K562 (cell line): Measurements from ENCODE around the gene OR52I1. TPM values are rescaled to one million over a fixed set of nuclear protein-coding genes. Genes with fewer than 3 reads are reported as not detected.

Experiments
- ATAC-seq: fragments of 200-7000 bp; cut with Tn5 transposase; 3 replicates; pipeline ENCODE4 v1.9.1; 2020; ENCODE audit warnings: moderate library complexity
- BruUV-seq: library from RNA; stranded (reverse); fragments of 400-500 nt; replicated peaks from 2 replicates; lab custom pipeline; 2021; lab: Mats Ljungman, UMichigan
- CTCF ChIA-PET: fragments of 300-600 bp; formaldehyde crosslinking; extraction: SDS; loops from one replicate; lab custom pipeline; 2021; ENCODE audit warnings: low intra/inter-chr PET ratio; lab: Yijun Ruan, JAX
- POLR2A ChIA-PET: fragments of 300-600, 350-650 bp; sonication (Branson Sonifier 250); formaldehyde crosslinking; extraction: SDS; loops from one replicate; lab custom pipeline; 2021; ENCODE audit warnings: antibody characterized with exemption, inconsistent platforms; lab: Yijun Ruan, JAX
- DNase-seq, 4 experiments: peaks; one replicate each; pipeline versions ENCODE4 v3.0.0 to v3.0.0-alpha.2; 2011 to 2018; ENCODE audit warnings: low spot score in 3 of 4, mixed read lengths in 3 of 4; ENCODE audit errors: extremely low read depth in 1 of 4
- FAIRE-seq: peaks from 2 replicates; lab custom pipeline; 2011; peaks lifted over from hg19 to GRCh38; lab: Jason Lieb, UNC
- H2AFZ ChIP-seq: 2 replicates; pipeline ENCODE4 v1.6.0; 2011; ENCODE audit warnings: low read depth, low read length, control low read depth, inconsistent platforms
- H3K27ac ChIP-seq: fragments of 200-600 bp; 3 replicates; pipeline ENCODE4 v1.8.0; 2011; ENCODE audit warnings: low read depth, mild to moderate bottlenecking, control low read depth, inconsistent platforms, low read length, moderate library complexity, mixed read lengths; ENCODE audit errors: extremely low read depth
- H3K27me3 ChIP-seq, 2 experiments: fragments of 300-600 bp in 1 of 2; 2 replicates in 1 of 2; 3 replicates in 1 of 2; pipeline versions ENCODE4 v1.6.0 to v1.8.0; 2011; ENCODE audit warnings: inconsistent platforms in 2 of 2, low read length in 2 of 2, mild to moderate bottlenecking in 1 of 2, mixed read lengths in 1 of 2, moderate library complexity in 1 of 2; ENCODE audit not compliant: control insufficient read depth in 2 of 2, insufficient read depth in 2 of 2
- H3K36me3 ChIP-seq: fragments of 300-600 bp; 3 replicates; pipeline ENCODE4 v1.8.0; 2011; ENCODE audit warnings: mild to moderate bottlenecking, low read length, inconsistent platforms; ENCODE audit not compliant: control insufficient read depth, insufficient read depth
- H3K4me1 ChIP-seq, 2 experiments: fragments of 200-600 bp in 1 of 2; replicated peaks in 1 of 2; 2 replicates in 1 of 2; 3 replicates in 1 of 2; pipeline versions ENCODE4 v1.5.1 to v1.8.0; 2011; ENCODE audit warnings: inconsistent platforms in 2 of 2, low read length in 2 of 2, mild to moderate bottlenecking in 1 of 2, mixed read lengths in 1 of 2, moderate library complexity in 1 of 2; ENCODE audit not compliant: control insufficient read depth in 2 of 2, insufficient read depth in 2 of 2
- H3K4me2 ChIP-seq: 2 replicates; pipeline ENCODE4 v1.6.1; 2011; ENCODE audit warnings: low read length, control low read depth, inconsistent platforms, mixed read lengths; ENCODE audit not compliant: insufficient read depth
- H3K4me3 ChIP-seq: fragments of 200-600 bp; sonication (generic), shearing (Covaris generic); 2 replicates; pipeline ENCODE4 v1.5.1; 2016; ENCODE audit warnings: control low read depth, inconsistent platforms
- H3K79me2 ChIP-seq: fragments of 200-600 bp; 3 replicates; pipeline ENCODE4 v1.8.0; 2011; ENCODE audit warnings: low read length, inconsistent platforms; ENCODE audit not compliant: control insufficient read depth, insufficient read depth
- H3K9ac ChIP-seq, 2 experiments: 2 replicates each; pipeline versions ENCODE4 v1.6.0 to v1.6.1; 2011; ENCODE audit warnings: low read depth in 2 of 2, low read length in 2 of 2, control low read depth in 1 of 2, inconsistent platforms in 1 of 2, mild to moderate bottlenecking in 1 of 2, mixed read lengths in 1 of 2; ENCODE audit not compliant: insufficient read depth in 1 of 2
- H3K9me1 ChIP-seq: one replicate; pipeline ENCODE4 v1.6.0; 2011; ENCODE audit warnings: inconsistent platforms, mild to moderate bottlenecking, low read length, moderate library complexity; ENCODE audit not compliant: control insufficient read depth, insufficient read depth
- H3K9me3 ChIP-seq: replicated peaks from 2 replicates; pipeline ENCODE4 v1.5.1; 2011; ENCODE audit warnings: low read depth, low read length, inconsistent platforms; ENCODE audit not compliant: control insufficient read depth, insufficient read depth
- H4K20me1 ChIP-seq: replicated peaks from 2 replicates; pipeline ENCODE4 v1.6.1; 2011; ENCODE audit warnings: low read length, inconsistent platforms, mixed read lengths; ENCODE audit not compliant: control insufficient read depth, insufficient read depth
- ARID1B ChIP-seq: fragments of 450-650 bp; IDR thresholded peaks from 2 replicates; pipeline ENCODE4 v1.6.1; 2016; ENCODE audit warnings: antibody characterized with exemption, mild to moderate bottlenecking, inconsistent platforms
- CHD1 ChIP-seq: fragments of 200-600 bp; sonication (generic); IDR thresholded peaks from one replicate; pipeline ENCODE4 v1.6.1; 2012; ENCODE audit warnings: mild to moderate bottlenecking, moderate library complexity, low read length, inconsistent platforms
- E2F3 ChIP-seq: fragments of 250-450 bp; sonication (Bioruptor Pico); IDR thresholded peaks from 2 replicates; pipeline ENCODE4 v1.4.0; 2020; ENCODE audit warnings: mild to moderate bottlenecking
- ETV5 ChIP-seq: sonication (generic); formaldehyde crosslinking; IDR thresholded peaks from 2 replicates; pipeline ENCODE4 v1.4.0; 2020; ENCODE audit warnings: low read depth, mild to moderate bottlenecking, missing genetic modification reagents
- FOXP1 ChIP-seq: sonication (generic); formaldehyde crosslinking; IDR thresholded peaks from 2 replicates; pipeline ENCODE4 v1.8.0; 2022; ENCODE audit warnings: mild to moderate bottlenecking, missing genetic modification reagents
- HNRNPLL ChIP-seq: fragments of 200-400 bp; formaldehyde crosslinking; IDR thresholded peaks from 2 replicates; pipeline ENCODE4 v1.6.1; 2017; ENCODE audit warnings: low read length, low read depth, mild to moderate bottlenecking; ENCODE audit not compliant: poor library complexity, severe bottlenecking
- IRF2 ChIP-seq: sonication (generic); formaldehyde crosslinking; IDR thresholded peaks from 2 replicates; pipeline ENCODE4 v1.8.1; 2022; ENCODE audit warnings: mild to moderate bottlenecking, missing genetic modification reagents
- MED1 ChIP-seq: sonication (generic); formaldehyde crosslinking; IDR thresholded peaks from 2 replicates; pipeline ENCODE4 v1.8.1; 2023; ENCODE audit warnings: missing genetic modification reagents, borderline replicate concordance
- POU5F1 ChIP-seq: fragments of 150-350 bp; IDR thresholded peaks from 2 replicates; pipeline ENCODE4 v1.6.1; 2014; ENCODE audit warnings: borderline replicate concordance, low read length, low read depth, mild to moderate bottlenecking; ENCODE audit not compliant: partially characterized antibody
- RBM39 ChIP-seq: fragments of 200-400 bp; formaldehyde crosslinking; optimal IDR thresholded peaks from 2 replicates; pipeline ENCODE3; 2018; ENCODE audit warnings: low read depth, low read length
- STAG1 ChIP-seq: sonication (generic); formaldehyde crosslinking; IDR thresholded peaks from 2 replicates; pipeline ENCODE4 v1.5.0; 2020; ENCODE audit warnings: missing genetic modification reagents, borderline replicate concordance
- STAT6 ChIP-seq: sonication (generic); formaldehyde crosslinking; IDR thresholded peaks from 2 replicates; pipeline ENCODE4 v1.8.1; 2023; ENCODE audit warnings: mild to moderate bottlenecking, missing genetic modification reagents
- ZBTB7A ChIP-seq: IDR thresholded peaks from 2 replicates; pipeline ENCODE4 v1.6.1; 2011; ENCODE audit warnings: low read depth, mild to moderate bottlenecking, low read length, moderate library complexity, borderline replicate concordance; ENCODE audit not compliant: control insufficient read depth
- ZHX1 ChIP-seq: fragments of 150-350 bp; conservative IDR thresholded peaks from 2 replicates; pipeline ENCODE4 v1.6.1; 2014; ENCODE audit warnings: low read length
- ZNF134 ChIP-seq: fragments of 250-450 bp; sonication (Bioruptor Pico); conservative IDR thresholded peaks from 2 replicates; pipeline ENCODE4 v1.4.0; 2020
- ZNF695 ChIP-seq: fragments of 450-650 bp; formaldehyde crosslinking; IDR thresholded peaks from 2 replicates; pipeline ENCODE4 v1.4.0; 2020; ENCODE audit warnings: mild to moderate bottlenecking, moderate library complexity
- WGBS: fragments of 100-300 bp; shearing (Covaris generic); methylation state at CpG from one replicate; pipeline ENCODE4 v1.1.6; 2016; ENCODE audit warnings: low coverage, mixed read lengths; ENCODE audit not compliant: insufficient coverage; ENCODE audit errors: missing lambda C conversion rate; 5-methylcytosine and 5-hydroxymethylcytosine counted together
- in situ Hi-C: fragments of 300-500 bp; cut with MboI; formaldehyde crosslinking; loops from 4 replicates; pipeline ENCODE4 v1.15.0; 2018; ENCODE audit warnings: inconsistent platforms, mixed read lengths
- intact Hi-C: fragments of 100-400 bp; cut with micrococcal nuclease; formaldehyde crosslinking; loops from 2 replicates; pipeline ENCODE4 v1.14.2; 2022
- polyA plus RNA-seq, 8 experiments: library from polyadenylated mRNA; depleted of rRNA in 4 of 8; stranded (reverse) in 5 of 8; unstranded in 3 of 8; fragments of >200 nt; fragmentation: Nextera tagmentation in 2 of 8; fragmentation: Illumina TruSeq in 1 of 8; extraction: Ambion mirVana in 2 of 8; extraction: Trizol in 1 of 8; gene quantifications; 2 replicates each; pipeline versions ENCODE4 v1.2.1 to v1.2.3, GENCODE V29; 2011 to 2014; ENCODE audit warnings: inconsistent platforms in 1 of 8, missing spikeins in 1 of 8
- total RNA-seq, 7 experiments: library from RNA; depleted of rRNA in 6 of 7; stranded (reverse); fragments of >200 nt in 6 of 7; fragmentation: Illumina TruSeq in 2 of 7; extraction: Trizol in 2 of 7; gene quantifications; 2 replicates each; pipeline versions ENCODE4 v1.2.1 to v1.2.3, GENCODE V29; 2011 to 2021; ENCODE audit warnings: low replicate concordance in 1 of 7

The OR52I1 gene
- total and polyA plus RNA-seq, 9 of the 15 experiments (the other 6 are each of a cell fraction or from before 2014, with no cell fraction given) = not detected

GRCh38 chr11:4626207-4627099, 32.6 kb downstream of the OR52I1 start:
- in situ Hi-C loops (loop anchor here (25.0 kb wide), 1 partner anchor 1711 kb away; no protein-coding TSS in a partner anchor), intact Hi-C loops (loop anchor here (1.0 to 10.0 kb wide), 2 partner anchors 378 to 498 kb away; no protein-coding TSS in a partner anchor)
- Histone ChIP-seq H3K79me2 (no peaks in the 10 kb centered on the region), H3K9me3 (no peaks in the 10 kb centered on the region), H3K4me2 (no peak overlapping the region), H3K4me1 (no peaks in the 10 kb centered on the region), H3K4me3 (no peak overlapping the region), H3K9me1 (no peaks in the 10 kb centered on the region), H3K27me3 (no peaks in the 10 kb centered on the region), H4K20me1 (no peaks in the 10 kb centered on the region), H3K27ac (no peak overlapping the region), H3K36me3 (no peaks in the 10 kb centered on the region), H2AFZ (peak overlapping the region; percentile 53), H3K9ac (no peak overlapping the region)
- DNase-seq (peak; percentile 43 to 89 (median 61)), FAIRE-seq (peak; percentile 84), ATAC-seq (peak; percentile 96)
- POLR2A ChIA-PET = no interaction called here
- WGBS = 10% methylated on average over 15 of the region's 15 CpGs
- BruUV-seq = no TSS peak
- CTCF ChIA-PET = interaction anchor here (1.0 to 1.3 kb wide), 3 partner anchors 10 to 439 kb away, joined by 3 to 5 read pairs (median 3); partner anchors contain the start of gene OR51D1
- TF ChIP-seq ZBTB7A = no peak
- no peak for TF ChIP-seq ZNF695 (CRISPR knock-in tag)
- TF ChIP-seq STAT6 (CRISPR knock-in tag) = no peak
- no peak for TF ChIP-seq ZHX1
- no peak for TF ChIP-seq ARID1B
- TF ChIP-seq ETV5 (CRISPR knock-in tag) = no peak
- no peak for TF ChIP-seq MED1 (CRISPR knock-in tag)
- no peak for TF ChIP-seq POU5F1
- no peak for TF ChIP-seq IRF2 (CRISPR knock-in tag)
- no peak for TF ChIP-seq CHD1
- peak; percentile 63; the same call in 1 of the 2 replicates for TF ChIP-seq STAG1
- TF ChIP-seq RBM39 = no peak
- no peak for TF ChIP-seq E2F3 (CRISPR knock-in tag)
- TF ChIP-seq ZNF134 (CRISPR knock-in tag) = no peak
- no peak for TF ChIP-seq HNRNPLL
- TF ChIP-seq FOXP1 (CRISPR knock-in tag) = no peak
